Gastrocnemius medialis (tissue), 4 donors: ENCODE data around the gene SEPTIN6. TPM values are rescaled to one million over a fixed set of nuclear protein-coding genes. Genes with fewer than 3 reads are reported as not detected.

Experiments used
- ATAC-seq, 2 donors: fragments of 150-250 bp; one replicate each; pipeline ENCODE4 v1.9.1; 2016
- DNase-seq, 2 donors: peaks; one replicate each; pipeline ENCODE4 v3.0.0-alpha.2; 2019
- H3K27ac ChIP-seq, 4 donors: fragments of 200-600 bp; sonication (generic); 1 replicate in 1 of 4; 2 replicates in 3 of 4; pipeline ENCODE4 v1.5.1; 2016 to 2018; ENCODE audit warnings: mild to moderate bottlenecking in 2 of 4, moderate library complexity in 1 of 4
- H3K27me3 ChIP-seq, 3 donors: fragments of 200-600 bp; sonication (generic) in 2 of 3; 1 replicate in 1 of 3; 2 replicates in 2 of 3; pipeline versions ENCODE4 v1.5.1 to v1.6.0; 2016 to 2019; ENCODE audit warnings: mild to moderate bottlenecking in 1 of 3, moderate library complexity in 1 of 3
- H3K36me3 ChIP-seq, 2 donors: fragments of 200-600 bp; sonication (generic) in 1 of 2; one replicate each; pipeline ENCODE4 v1.5.1; 2017 to 2018
- H3K4me1 ChIP-seq, 2 donors: fragments of 200-600 bp; sonication (generic) in 1 of 2; one replicate each; pipeline ENCODE4 v1.5.1; 2016 to 2017; ENCODE audit warnings: mild to moderate bottlenecking in 2 of 2
- H3K4me3 ChIP-seq, 4 donors: fragments of 200-600 bp; sonication (generic) in 3 of 4; 1 replicate in 1 of 4; 2 replicates in 3 of 4; pipeline ENCODE4 v1.5.1; 2016 to 2019; ENCODE audit warnings: mild to moderate bottlenecking in 2 of 4
- H3K9me3 ChIP-seq, 3 donors: fragments of 200-600 bp; sonication (generic) in 2 of 3; 1 replicate in 1 of 3; 2 replicates in 2 of 3; pipeline ENCODE4 v1.5.1; 2016 to 2019
- CTCF ChIP-seq, 5 experiments: fragments of 450-650 bp in 3 of 5; fragments of 200-600 bp in 2 of 5; sonication (generic) in 2 of 5; IDR thresholded peaks in 4 of 5; conservative IDR thresholded peaks in 1 of 5; 1 replicate in 4 of 5; 2 replicates in 1 of 5; pipeline ENCODE4 v1.5.1; 2016 to 2019; ENCODE audit warnings: antibody characterized with exemption in 5 of 5, mild to moderate bottlenecking in 3 of 5, moderate library complexity in 3 of 5
- POLR2A ChIP-seq, 2 donors: fragments of 450-650 bp; IDR thresholded peaks; one replicate each; pipeline ENCODE4 v1.6.1; 2017; ENCODE audit warnings: antibody characterized with exemption in 2 of 2, mild to moderate bottlenecking in 2 of 2, moderate library complexity in 2 of 2
- in situ Hi-C, 4 donors: fragments of 200-750 bp; cut with MboI; loops; one replicate each; pipeline versions ENCODE4 v1.15.0 to v1.8.0; 2017; ENCODE audit warnings: low sequenced_read_pairs in 4 of 4
- intact Hi-C: fragments of 100-400 bp; cut with DNase I; formaldehyde crosslinking; loops from one replicate; pipeline ENCODE4 v1.15.1; 2023; ENCODE audit warnings: low total_unique reads
- total RNA-seq, 4 donors: library from RNA; depleted of rRNA; stranded (reverse); fragments of >200 nt; gene quantifications; one replicate each; pipeline versions ENCODE4 v1.1.0 to v1.2.3, GENCODE V29; 2016

Gene SEPTIN6
- total RNA-seq, 4 donors from 2014 or later: 1.2 to 11.1 (median 3.5) TPM

DNA sequence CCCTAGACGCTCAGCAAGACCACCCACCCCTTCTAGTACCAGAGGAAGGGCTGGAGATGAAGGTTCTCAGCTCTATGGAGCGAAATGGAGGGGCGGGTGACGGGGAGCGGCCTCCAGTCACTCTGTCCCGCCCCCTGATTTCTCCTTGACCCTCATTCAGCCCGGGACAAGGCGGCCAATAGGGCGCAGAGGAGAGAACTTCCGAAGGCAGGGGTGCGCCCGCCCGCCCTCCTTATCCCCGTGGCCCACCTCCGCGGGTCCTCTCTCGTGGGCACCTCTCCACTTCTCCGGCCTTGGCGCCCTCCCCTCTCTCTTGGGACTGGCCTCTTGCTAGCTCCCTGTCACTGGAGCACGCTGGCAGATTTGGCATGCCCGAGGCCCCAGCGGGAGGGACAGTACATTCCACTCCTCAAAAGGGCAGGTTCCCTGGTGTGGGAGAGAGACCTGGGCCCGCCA, 1.1 kb upstream of the SEPTIN6 start:
- no peaks in the 10 kb centered on the region for H3K9me3 ChIP-seq
- intact Hi-C loops: loop anchor here (5.0 kb wide), 1 partner anchor 77 kb away; no protein-coding TSS in a partner anchor
- no peak for TF ChIP-seq POLR2A (IDR thresholded peaks at IDR 0.05)
- no peak for TF ChIP-seq CTCF (IDR thresholded peaks at IDR 0.05 in 4 of 5, conservative IDR thresholded peaks at IDR 0.05 in 1 of 5)
- H3K27ac ChIP-seq: no peak overlapping the region
- H3K4me1 ChIP-seq: no peaks in the 10 kb centered on the region
- H3K27me3 ChIP-seq: no peaks in the 10 kb centered on the region
- in situ Hi-C loops: no loop called here
- H3K36me3 ChIP-seq: no peaks in the 10 kb centered on the region
- DNase-seq (no peak), ATAC-seq (no peak)
- peak overlapping the region in 3 of 4 donors; percentile 59 to 74 (median 67) for H3K4me3 ChIP-seq

DNA sequence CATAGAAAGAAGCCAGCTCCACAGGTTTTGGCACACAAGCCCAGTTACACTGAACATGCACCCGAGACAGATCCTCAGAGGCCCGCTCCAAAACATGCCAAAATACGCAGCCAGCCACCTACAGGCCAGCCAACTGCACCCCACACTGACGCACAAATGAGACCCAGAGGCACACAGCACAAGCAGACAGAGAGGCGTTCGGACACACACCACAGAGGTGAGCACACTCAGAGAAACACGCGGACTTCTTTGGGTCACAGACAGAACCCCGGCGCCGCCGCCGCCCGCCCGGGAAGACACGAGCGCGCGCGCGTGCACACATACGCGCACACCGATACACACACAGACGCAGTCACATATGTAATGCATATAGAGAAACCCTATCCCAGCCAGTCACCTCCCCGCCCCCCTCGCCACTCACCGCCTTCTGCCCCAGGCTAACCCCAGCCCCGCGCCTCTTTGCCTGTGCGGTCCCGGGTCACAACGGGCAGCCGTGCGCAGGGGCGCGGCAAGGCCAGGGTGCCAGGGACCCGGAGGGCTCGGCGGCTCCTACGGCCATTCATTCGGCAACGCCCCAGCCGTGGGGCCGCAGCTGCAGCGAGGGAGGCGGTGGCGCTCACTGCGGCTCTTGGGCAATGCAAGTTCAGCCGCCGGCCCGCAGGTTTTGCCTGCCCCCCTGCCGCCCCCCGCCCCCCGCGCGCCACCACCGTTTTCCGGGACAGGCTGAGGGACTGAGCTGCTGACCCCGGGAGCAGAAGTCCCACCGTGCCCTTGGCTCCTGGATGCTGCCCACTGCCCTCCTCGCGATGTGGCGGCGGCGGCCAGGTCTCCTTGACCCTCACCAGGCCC, 553 bp downstream of the SEPTIN6 start:
- peak overlapping the region; percentile 59 to 74 (median 65) for H3K4me3 ChIP-seq
- H3K4me1 ChIP-seq: no peaks in the 10 kb centered on the region
- peak; percentile 22 to 26 for ATAC-seq
- in situ Hi-C loops (no loop called here), intact Hi-C loops (loop anchor here (5.0 kb wide), 1 partner anchor 75 kb away; no protein-coding TSS in a partner anchor)
- H3K9me3 ChIP-seq: no peaks in the 10 kb centered on the region
- H3K27me3 ChIP-seq: no peaks in the 10 kb centered on the region
- no peaks in the 10 kb centered on the region for H3K36me3 ChIP-seq
- TF ChIP-seq CTCF (IDR thresholded peaks at IDR 0.05 in 4 of 5, conservative IDR thresholded peaks at IDR 0.05 in 1 of 5): no peak
- TF ChIP-seq POLR2A (IDR thresholded peaks at IDR 0.05): no peak
- H3K27ac ChIP-seq: peak overlapping the region; percentile 50 to 62 (median 56)
- DNase-seq: no peak

DNA sequence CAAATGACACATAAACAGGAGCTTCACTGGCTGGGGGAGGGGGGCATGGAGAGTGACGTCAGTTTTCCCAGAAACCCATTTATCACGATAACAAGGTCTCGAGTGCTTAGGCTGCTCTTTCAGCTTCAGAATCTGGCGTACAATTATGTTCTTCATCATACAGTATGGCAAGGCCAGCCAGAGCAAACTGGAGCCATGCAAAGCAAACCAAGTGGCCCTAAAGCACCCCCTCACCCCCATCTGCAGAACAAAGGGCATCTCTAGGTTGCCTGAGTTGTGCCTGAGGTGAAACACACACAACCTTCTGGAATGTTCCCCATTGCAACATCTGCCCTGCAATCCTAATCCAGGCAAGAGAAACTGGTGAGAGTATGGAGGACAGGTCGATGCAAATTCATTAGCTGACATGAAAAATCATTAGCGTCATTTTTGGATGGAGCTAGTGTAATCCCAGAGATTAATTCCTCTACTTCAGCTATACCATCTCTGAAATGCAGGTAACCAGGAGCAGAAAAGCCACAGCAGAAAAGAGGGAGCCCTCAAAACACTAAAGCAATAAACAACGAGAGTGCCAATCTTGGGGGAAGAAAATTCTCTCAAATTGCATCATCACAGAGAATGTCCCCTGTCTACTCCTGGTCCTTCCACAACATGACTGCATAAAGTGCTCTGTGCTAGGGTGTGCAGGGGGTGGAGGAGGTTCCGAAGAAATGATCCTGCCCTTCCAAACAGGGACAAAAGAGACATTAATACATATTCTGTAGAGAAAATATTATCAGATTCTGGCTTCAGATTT, 1.8 kb downstream of the SEPTIN6 start:
- in situ Hi-C loops (no loop called here), intact Hi-C loops (loop anchor here (5.0 kb wide), 1 partner anchor 74 kb away; no protein-coding TSS in a partner anchor)
- Histone ChIP-seq H3K27ac (no peak overlapping the region), H3K27me3 (no peaks in the 10 kb centered on the region), H3K4me1 (no peaks in the 10 kb centered on the region), H3K4me3 (peak overlapping the region in 1 of 4 donors; percentile 74), H3K36me3 (no peaks in the 10 kb centered on the region), H3K9me3 (no peaks in the 10 kb centered on the region)
- no peak for ATAC-seq
- TF ChIP-seq CTCF (IDR thresholded peaks at IDR 0.05 in 4 of 5, conservative IDR thresholded peaks at IDR 0.05 in 1 of 5): no peak
- TF ChIP-seq POLR2A (IDR thresholded peaks at IDR 0.05): no peak
- no peak for DNase-seq

GRCh38 chrX:119688911-119689321, 4.1 kb downstream of the SEPTIN6 start:
- in situ Hi-C loops (no loop called here), intact Hi-C loops (no loop called here)
- TF ChIP-seq POLR2A (IDR thresholded peaks at IDR 0.05): no peak
- no peak for TF ChIP-seq CTCF (IDR thresholded peaks at IDR 0.05 in 4 of 5, conservative IDR thresholded peaks at IDR 0.05 in 1 of 5)
- no peak for ATAC-seq
- Histone ChIP-seq H3K36me3 (no peaks in the 10 kb centered on the region), H3K4me3 (no peak overlapping the region), H3K27ac (no peak overlapping the region), H3K4me1 (no peaks in the 10 kb centered on the region), H3K9me3 (no peaks in the 10 kb centered on the region), H3K27me3 (no peaks in the 10 kb centered on the region)
- DNase-seq: no peak
